ENCODE results near the gene POMC. TPM values are rescaled to one million over a fixed set of nuclear protein-coding genes. Genes with fewer than 3 reads are reported as not detected.
A peak's percentile ranks its signal among the peaks of the same experiment; 100 is the strongest.

The POMC gene
- polyA plus RNA-seq, 1 experiment, result 0.43 TPM

DNA sequence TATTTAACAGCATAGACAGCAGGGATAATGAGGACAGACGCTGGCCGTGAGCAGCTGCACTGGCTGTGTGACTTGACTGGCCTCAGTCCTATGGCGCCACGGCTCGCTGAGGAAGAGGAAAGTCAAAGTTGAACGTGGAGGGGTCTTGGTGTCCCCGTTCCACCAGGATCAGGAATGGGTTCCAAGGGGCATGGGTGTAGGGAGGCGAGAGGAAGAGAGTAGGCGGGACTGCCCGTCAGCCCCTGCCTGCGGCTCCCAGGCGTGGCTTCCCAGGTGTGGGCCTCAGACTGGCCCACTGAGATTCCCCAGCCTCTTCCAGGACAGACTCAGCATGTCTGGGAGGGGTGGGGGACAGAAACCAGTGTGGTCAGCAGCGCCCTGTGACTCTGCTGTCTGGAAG is 51.4 kb downstream of the POMC start:
- Histone ChIP-seq H3K36me3 (ENCODE audit: control insufficient read depth, insufficient read depth, low read length) (no peaks in the 10 kb centered on the region), H3K27me3 (ENCODE audit: control insufficient read depth, insufficient read depth, low read length) (no peaks in the 10 kb centered on the region; the same call in 1 of the 2 replicates), H3K4me3 (ENCODE audit: low read depth, low read length) (no peak overlapping the region)
- ChIA-PET POLR2A (no interaction called here), CTCF (interaction anchor here (1.9 kb wide), 1 partner anchor 141 kb away, joined by 7 read pairs; no protein-coding TSS in a partner anchor)
- DNase-seq (ENCODE audit: low read depth), result no peak
- TF ChIP-seq CTCF (IDR thresholded peaks at IDR 0.05; ENCODE audit: insufficient read depth, low read depth, low read length), result no peak

DNA sequence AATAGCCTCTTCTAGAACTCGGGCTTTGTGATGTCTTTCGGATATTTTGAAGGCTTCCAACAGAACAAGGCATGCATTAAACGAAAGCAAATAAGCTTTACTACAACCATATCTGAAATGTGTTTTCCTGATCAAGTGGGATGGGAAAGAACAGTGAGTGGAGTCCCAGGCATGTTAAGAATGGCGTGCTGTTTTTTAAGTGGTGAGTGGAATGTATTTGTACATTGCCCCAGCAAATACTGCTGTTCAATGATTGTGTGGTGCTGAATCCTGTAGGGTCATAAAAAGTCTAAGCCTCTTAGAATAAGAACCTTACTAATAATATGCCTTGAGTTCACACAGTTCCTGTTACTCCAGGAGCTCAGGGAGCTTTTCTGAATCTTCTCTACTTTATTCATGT is 52.5 kb downstream of the POMC start:
- CTCF ChIA-PET, result interaction anchor here (1.5 to 1.6 kb wide), 2 partner anchors 13 to 140 kb away, joined by 4 to 9 read pairs; no protein-coding TSS in a partner anchor
- H3K4me3 ChIP-seq (ENCODE audit: low read depth, low read length), result no peak overlapping the region
- TF ChIP-seq CTCF (IDR thresholded peaks at IDR 0.05; ENCODE audit: insufficient read depth, low read depth, low read length), result no peak
- POLR2A ChIA-PET, result no interaction called here
- no peaks in the 10 kb centered on the region; the same call in 1 of the 2 replicates for H3K27me3 ChIP-seq (ENCODE audit: control insufficient read depth, insufficient read depth, low read length)
- peak; percentile 20 for DNase-seq (ENCODE audit: low read depth)
- no peaks in the 10 kb centered on the region for H3K36me3 ChIP-seq (ENCODE audit: control insufficient read depth, insufficient read depth, low read length)

DNA sequence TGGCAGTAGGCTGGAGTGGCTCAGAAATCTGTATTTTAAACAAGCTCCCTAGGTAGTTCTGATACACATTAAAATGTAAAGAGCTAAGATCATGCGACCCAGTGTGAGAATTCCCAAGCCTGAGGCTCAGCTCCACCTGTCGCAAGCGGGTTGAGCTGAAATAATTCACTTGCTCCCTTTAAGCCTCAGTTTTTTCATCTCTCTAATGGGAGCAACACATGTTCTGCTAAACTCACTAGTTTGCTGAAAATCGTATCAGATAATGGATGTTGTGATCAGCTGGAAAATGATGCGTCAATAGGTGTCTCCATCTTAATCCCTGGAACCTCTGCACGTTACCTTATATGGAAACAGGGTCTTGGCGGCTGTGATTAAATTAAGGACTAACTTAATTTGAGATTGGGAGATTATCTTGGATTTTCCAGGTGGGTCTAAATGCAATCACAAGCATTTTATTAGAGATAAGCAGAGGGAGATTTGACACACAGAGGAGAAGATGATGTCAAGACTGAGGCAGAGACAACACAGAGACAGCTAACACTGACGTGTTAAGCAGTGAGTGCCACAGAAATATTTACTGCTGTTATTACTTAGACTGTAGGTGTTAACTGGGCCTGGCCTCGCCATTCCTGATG is 53.0 kb downstream of the POMC start:
- Histone ChIP-seq H3K4me3 (ENCODE audit: low read depth, low read length) (no peak overlapping the region), H3K36me3 (ENCODE audit: control insufficient read depth, insufficient read depth, low read length) (no peaks in the 10 kb centered on the region), H3K27me3 (ENCODE audit: control insufficient read depth, insufficient read depth, low read length) (no peaks in the 10 kb centered on the region; the same call in 1 of the 2 replicates)
- TF ChIP-seq CTCF (IDR thresholded peaks at IDR 0.05; ENCODE audit: insufficient read depth, low read depth, low read length), result no peak
- POLR2A ChIA-PET, result no interaction called here
- CTCF ChIA-PET, result interaction anchor here (1.5 to 1.6 kb wide), 2 partner anchors 13 to 139 kb away, joined by 4 to 9 read pairs; no protein-coding TSS in a partner anchor
- DNase-seq (ENCODE audit: low read depth), result no peak

- no peak for TF ChIP-seq CTCF (IDR thresholded peaks at IDR 0.05; ENCODE audit: insufficient read depth, low read depth, low read length)
- Histone ChIP-seq H3K27me3 (ENCODE audit: control insufficient read depth, insufficient read depth, low read length) (no peaks in the 10 kb centered on the region), H3K4me3 (ENCODE audit: low read depth, low read length) (no peak overlapping the region), H3K36me3 (ENCODE audit: control insufficient read depth, insufficient read depth, low read length) (no peaks in the 10 kb centered on the region)
- ChIA-PET CTCF (interaction anchor here (1.1 kb wide), 1 partner anchor 702 kb away, joined by 3 read pairs; no protein-coding TSS in a partner anchor), POLR2A (no interaction called here)
- no peak for DNase-seq (ENCODE audit: low read depth)
These were observed 56.3 kb downstream of the POMC start for GRCh38 chr2:25112113-25112512.

Other genes with a start within 250 kb of the POMC start
- 43.2 and 73.3 TPM in 2 replicates for gene ADCY3, start 248.3 kb downstream of the POMC start, polyA plus RNA-seq (2011; rRNA removed)
- 2.3 and 3.4 TPM in 2 replicates for gene DNAJC27, start 196.6 kb downstream of the POMC start, polyA plus RNA-seq (2011; rRNA removed)
- gene EFR3B, start 126.5 kb downstream of the POMC start, polyA plus RNA-seq (2011; rRNA removed), result 0.11 and 0.18 TPM in 2 replicates
- 2.6 and 3.0 TPM in 2 replicates for gene DNMT3A, start 173.3 kb upstream of the POMC start, polyA plus RNA-seq (2011; rRNA removed)